Fibroblast of lung (primary cell): ENCODE data around the gene SCAMP3. TPM values are rescaled to one million over a fixed set of nuclear protein-coding genes. Genes with fewer than 3 reads are reported as not detected.

Source experiments
- DNase-seq, 2 donors: peaks; one replicate each; pipeline versions ENCODE4 v3.0.0 to v3.0.0-alpha.2; 2010; ENCODE audit warnings: low read depth in 2 of 2
- H2AFZ ChIP-seq: 2 replicates; pipeline ENCODE4 v1.5.1; 2012; ENCODE audit warnings: low read length, control low read depth, inconsistent platforms
- H3K27ac ChIP-seq: 2 replicates; pipeline ENCODE4 v1.5.1; 2011; ENCODE audit warnings: low read length, control low read depth; ENCODE audit not compliant: insufficient read depth
- H3K27me3 ChIP-seq: 2 replicates; pipeline ENCODE4 v1.5.1; 2011; ENCODE audit warnings: mild to moderate bottlenecking, low read length; ENCODE audit not compliant: control insufficient read depth, insufficient read depth
- H3K36me3 ChIP-seq: 2 replicates; pipeline ENCODE4 v1.5.1; 2011; ENCODE audit warnings: low read length; ENCODE audit not compliant: control insufficient read depth, insufficient read depth
- H3K4me1 ChIP-seq: 2 replicates; pipeline ENCODE4 v1.5.1; 2011; ENCODE audit warnings: low read length; ENCODE audit not compliant: control insufficient read depth, insufficient read depth; ENCODE audit errors: extremely low read depth
- H3K4me2 ChIP-seq: 2 replicates; pipeline ENCODE4 v1.5.1; 2011; ENCODE audit warnings: low read length, control low read depth; ENCODE audit not compliant: insufficient read depth; ENCODE audit errors: extremely low read depth
- H3K4me3 ChIP-seq, 4 experiments: fragments of 200-600 bp in 1 of 4; sonication (generic) in 1 of 4; replicated peaks in 1 of 4; 2 replicates each; pipeline ENCODE4 v1.5.1; 2011 to 2016; ENCODE audit warnings: low read length in 4 of 4, low read depth in 3 of 4, mild to moderate bottlenecking in 3 of 4, control low read depth in 2 of 4, inconsistent platforms in 1 of 4, mixed read lengths in 1 of 4; ENCODE audit not compliant: insufficient read depth in 1 of 4; ENCODE audit errors: control extremely low read depth in 1 of 4
- H3K79me2 ChIP-seq: 2 replicates; pipeline ENCODE4 v1.5.1; 2012; ENCODE audit warnings: mild to moderate bottlenecking, low read length, inconsistent platforms; ENCODE audit not compliant: control insufficient read depth, insufficient read depth
- H3K9ac ChIP-seq: 2 replicates; pipeline ENCODE4 v1.5.1; 2011; ENCODE audit warnings: mild to moderate bottlenecking, low read length, control low read depth; ENCODE audit not compliant: insufficient read depth
- H3K9me3 ChIP-seq: 2 replicates; pipeline ENCODE4 v1.5.1; 2012; ENCODE audit warnings: low read depth, low read length; ENCODE audit not compliant: control insufficient read depth, insufficient read depth
- H4K20me1 ChIP-seq: 2 replicates; pipeline ENCODE4 v1.5.1; 2011; ENCODE audit warnings: low read length; ENCODE audit not compliant: control insufficient read depth, insufficient read depth; ENCODE audit errors: extremely low read depth
- EZH2 ChIP-seq: IDR thresholded peaks from 2 replicates; pipeline ENCODE4 v1.5.1; 2012; ENCODE audit warnings: low read length, control low read depth, mild to moderate bottlenecking; ENCODE audit errors: missing control alignments
- polyA plus RNA-seq, 2 donors: library from polyadenylated mRNA; depleted of rRNA in 1 of 2; stranded (reverse) in 1 of 2; unstranded in 1 of 2; fragments of >200 nt; gene quantifications; 2 replicates each; pipeline ENCODE4 v1.2.1, GENCODE V29; 2011 to 2012; ENCODE audit warnings: missing spikeins in 1 of 2
- total RNA-seq: library from RNA; depleted of rRNA; stranded (reverse); fragments of >200 nt; gene quantifications from 2 replicates; pipeline ENCODE4 v1.2.1, GENCODE V29; 2014
- TF ChIP-seq, protein P1 (sequence below), 2 donors: IDR thresholded peaks in 1 of 2; conservative IDR thresholded peaks in 1 of 2; 1 replicate in 1 of 2; 2 replicates in 1 of 2; pipeline ENCODE4 v1.5.1; 2011 to 2012; ENCODE audit warnings: low read length in 2 of 2, control low read depth in 1 of 2, inconsistent platforms in 1 of 2, low read depth in 1 of 2, mild to moderate bottlenecking in 1 of 2

The SCAMP3 gene
- total and polyA plus RNA-seq, 2 donors (not counting 1 experiment from before 2014, with no cell fraction given): 33.2 to 106 TPM

DNA sequence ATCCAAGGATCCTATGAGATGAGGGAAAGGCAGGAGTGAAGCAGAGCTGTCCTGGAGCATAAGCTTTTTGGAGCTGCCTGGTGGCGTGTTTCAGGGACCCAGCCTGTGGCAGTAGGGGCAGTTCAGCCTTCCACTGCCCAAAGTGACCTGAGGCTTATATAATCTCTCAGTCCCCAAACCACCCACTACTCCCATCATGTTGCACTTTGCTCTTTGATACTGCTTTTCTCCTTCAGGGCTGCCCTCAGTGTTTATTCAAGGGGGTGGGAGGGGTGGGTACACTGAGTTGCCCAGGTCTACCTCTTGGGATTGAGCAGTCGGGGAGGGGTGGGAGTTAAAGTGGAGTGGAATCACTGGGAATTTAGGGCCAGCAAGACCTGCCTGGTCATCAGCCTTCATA lies 24.4 kb upstream of the SCAMP3 start:
- H4K20me1 ChIP-seq: no peaks in the 10 kb centered on the region
- no peak overlapping the region for H3K4me2 ChIP-seq
- H3K79me2 ChIP-seq: no peaks in the 10 kb centered on the region
- H3K4me3 ChIP-seq: no peak overlapping the region
- H3K36me3 ChIP-seq: no peaks in the 10 kb centered on the region
- no peak overlapping the region for H3K9ac ChIP-seq
- no peaks in the 10 kb centered on the region for H3K4me1 ChIP-seq
- no peak for DNase-seq
- H3K27ac ChIP-seq: no peak overlapping the region
- no peak overlapping the region for H2AFZ ChIP-seq
- TF ChIP-seq, protein P1, sequence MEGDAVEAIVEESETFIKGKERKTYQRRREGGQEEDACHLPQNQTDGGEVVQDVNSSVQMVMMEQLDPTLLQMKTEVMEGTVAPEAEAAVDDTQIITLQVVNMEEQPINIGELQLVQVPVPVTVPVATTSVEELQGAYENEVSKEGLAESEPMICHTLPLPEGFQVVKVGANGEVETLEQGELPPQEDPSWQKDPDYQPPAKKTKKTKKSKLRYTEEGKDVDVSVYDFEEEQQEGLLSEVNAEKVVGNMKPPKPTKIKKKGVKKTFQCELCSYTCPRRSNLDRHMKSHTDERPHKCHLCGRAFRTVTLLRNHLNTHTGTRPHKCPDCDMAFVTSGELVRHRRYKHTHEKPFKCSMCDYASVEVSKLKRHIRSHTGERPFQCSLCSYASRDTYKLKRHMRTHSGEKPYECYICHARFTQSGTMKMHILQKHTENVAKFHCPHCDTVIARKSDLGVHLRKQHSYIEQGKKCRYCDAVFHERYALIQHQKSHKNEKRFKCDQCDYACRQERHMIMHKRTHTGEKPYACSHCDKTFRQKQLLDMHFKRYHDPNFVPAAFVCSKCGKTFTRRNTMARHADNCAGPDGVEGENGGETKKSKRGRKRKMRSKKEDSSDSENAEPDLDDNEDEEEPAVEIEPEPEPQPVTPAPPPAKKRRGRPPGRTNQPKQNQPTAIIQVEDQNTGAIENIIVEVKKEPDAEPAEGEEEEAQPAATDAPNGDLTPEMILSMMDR (conservative IDR thresholded peaks at IDR 0.05 in 1 of 2, IDR thresholded peaks at IDR 0.05 in 1 of 2; ENCODE audit: low read depth in 1 of 2, low read length in 2 of 2): no peak
- no peaks in the 10 kb centered on the region for H3K27me3 ChIP-seq
- H3K9me3 ChIP-seq: no peaks in the 10 kb centered on the region

DNA sequence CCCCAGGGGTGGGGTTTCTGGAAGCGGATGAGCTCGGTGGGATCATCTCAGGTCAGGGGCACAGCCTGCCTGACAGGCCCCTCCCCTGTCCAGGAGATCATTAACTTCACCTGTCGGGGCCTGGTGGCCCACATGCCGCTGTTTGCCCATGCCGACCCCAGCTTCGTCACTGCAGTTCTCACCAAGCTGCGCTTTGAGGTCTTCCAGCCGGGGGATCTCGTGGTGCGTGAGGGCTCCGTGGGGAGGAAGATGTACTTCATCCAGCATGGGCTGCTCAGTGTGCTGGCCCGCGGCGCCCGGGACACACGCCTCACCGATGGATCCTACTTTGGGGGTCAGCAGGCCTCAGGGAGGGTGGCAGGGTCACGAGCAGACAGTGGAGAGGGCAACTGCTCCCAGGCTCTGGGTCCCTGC lies 23.5 kb upstream of the SCAMP3 start:
- H3K4me2 ChIP-seq: no peak overlapping the region

DNA sequence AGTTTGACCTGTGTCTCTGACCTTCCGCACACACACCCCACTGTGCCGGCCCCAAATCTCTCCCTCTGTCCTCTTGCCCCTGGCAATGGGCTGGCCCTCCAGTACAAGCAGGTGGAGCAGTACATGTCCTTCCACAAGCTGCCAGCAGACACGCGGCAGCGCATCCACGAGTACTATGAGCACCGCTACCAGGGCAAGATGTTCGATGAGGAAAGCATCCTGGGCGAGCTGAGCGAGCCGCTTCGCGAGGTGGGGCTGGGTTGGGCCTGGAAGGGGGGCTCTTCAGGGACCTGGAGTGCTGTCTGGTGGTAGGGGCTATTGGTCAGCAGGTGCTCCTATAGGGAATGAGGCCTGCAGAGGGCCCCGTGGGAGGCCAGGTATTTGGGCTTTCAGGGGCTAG lies 22.9 kb upstream of the SCAMP3 start:
- no peaks in the 10 kb centered on the region for H3K9me3 ChIP-seq
- no peaks in the 10 kb centered on the region for H4K20me1 ChIP-seq
- no peak for TF ChIP-seq EZH2
- TF ChIP-seq, protein P1 (conservative IDR thresholded peaks at IDR 0.05 in 1 of 2, IDR thresholded peaks at IDR 0.05 in 1 of 2; ENCODE audit: low read depth in 1 of 2, low read length in 2 of 2): no peak
- H2AFZ ChIP-seq: no peak overlapping the region
- no peak overlapping the region for H3K4me3 ChIP-seq
- no peaks in the 10 kb centered on the region for H3K36me3 ChIP-seq
- H3K4me1 ChIP-seq: no peaks in the 10 kb centered on the region
- H3K4me2 ChIP-seq: no peak overlapping the region
- no peaks in the 10 kb centered on the region for H3K27me3 ChIP-seq
- no peak for DNase-seq
- no peak overlapping the region for H3K9ac ChIP-seq
- H3K27ac ChIP-seq: no peak overlapping the region
- no peaks in the 10 kb centered on the region for H3K79me2 ChIP-seq

More for the DNA sequence above, 23.5 kb upstream of the SCAMP3 start:
- H3K79me2 ChIP-seq: no peaks in the 10 kb centered on the region
- no peak overlapping the region for H3K9ac ChIP-seq
- no peaks in the 10 kb centered on the region for H3K36me3 ChIP-seq
- no peaks in the 10 kb centered on the region for H3K27me3 ChIP-seq
- no peak overlapping the region for H3K4me3 ChIP-seq
- DNase-seq: no peak
- H4K20me1 ChIP-seq: no peaks in the 10 kb centered on the region
- no peaks in the 10 kb centered on the region for H3K4me1 ChIP-seq
- TF ChIP-seq, protein P1 (conservative IDR thresholded peaks at IDR 0.05 in 1 of 2, IDR thresholded peaks at IDR 0.05 in 1 of 2; ENCODE audit: low read depth in 1 of 2, low read length in 2 of 2): no peak
- TF ChIP-seq EZH2: no peak
- H2AFZ ChIP-seq: no peak overlapping the region
- no peak overlapping the region for H3K27ac ChIP-seq
- no peaks in the 10 kb centered on the region for H3K9me3 ChIP-seq
